ENCODE results near the gene KCNAB1.

The KCNAB1 gene

DNA sequence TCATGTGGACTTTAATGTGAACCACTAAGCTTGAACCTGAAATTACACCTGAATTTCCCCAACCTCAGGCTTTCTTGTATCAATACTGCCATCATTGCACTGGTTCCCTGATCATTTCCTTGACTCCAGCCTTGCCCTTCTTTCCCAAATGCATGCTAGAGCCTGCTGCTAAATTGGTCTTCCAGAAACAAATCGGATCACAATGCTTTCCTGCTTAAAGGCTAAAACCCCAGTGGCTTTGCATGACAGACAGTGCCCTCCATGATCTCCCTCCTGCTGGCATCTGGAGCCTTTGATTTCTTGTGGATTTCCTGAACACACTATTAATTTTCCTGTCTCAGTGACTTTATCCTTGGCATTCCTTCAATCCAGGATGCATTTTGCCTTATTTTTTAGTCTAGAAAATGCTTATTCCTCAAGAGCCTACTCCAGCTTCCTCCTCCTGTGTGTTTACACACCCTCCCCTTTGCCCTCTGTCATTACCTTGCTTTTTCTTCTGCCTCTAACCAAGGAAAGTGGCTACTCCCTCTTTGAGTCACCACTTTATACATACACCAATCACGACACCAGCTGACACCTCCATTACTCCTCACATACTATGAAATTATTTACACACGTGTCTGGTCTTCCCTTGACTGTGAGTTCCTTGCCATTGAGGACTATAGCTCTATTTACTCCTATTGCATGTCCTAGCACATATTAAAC lies 214.6 kb downstream of the KCNAB1 start:
- Histone ChIP-seq H3K27ac (ENCODE audit: low read depth, low read length, poor library complexity, severe bottlenecking) (no peak overlapping the region), H3K9ac (ENCODE audit: low read length) (no peak overlapping the region), H3K4me1 (ENCODE audit: insufficient read depth, low read length, severe bottlenecking) (no peaks in the 10 kb centered on the region), H3K4me2 (ENCODE audit: low read length) (no peak overlapping the region), H3K36me3 (ENCODE audit: insufficient read depth, low read length) (no peaks in the 10 kb centered on the region), H3K27me3 (ENCODE audit: insufficient read depth, low read length) (no peaks in the 10 kb centered on the region), H3K79me2 (ENCODE audit: insufficient read depth, low read length) (no peaks in the 10 kb centered on the region), H2AFZ (ENCODE audit: low read length) (no peak overlapping the region), H3K9me2 (ENCODE audit: low read depth, low read length) (no peaks in the 10 kb centered on the region), H3K4me3 (ENCODE audit: low read depth, low read length, poor library complexity, severe bottlenecking) (no peak overlapping the region), H3K9me3 (ENCODE audit: low read length) (no peaks in the 10 kb centered on the region), H3F3A (ENCODE audit: insufficient read depth, low read length) (no peaks in the 10 kb centered on the region), H4K20me1 (ENCODE audit: insufficient read depth, low read length) (no peaks in the 10 kb centered on the region)
- no peak for TF ChIP-seq EZH2 (IDR thresholded peaks at IDR 0.05; ENCODE audit: borderline replicate concordance, low read length)
- TF ChIP-seq, protein P1, sequence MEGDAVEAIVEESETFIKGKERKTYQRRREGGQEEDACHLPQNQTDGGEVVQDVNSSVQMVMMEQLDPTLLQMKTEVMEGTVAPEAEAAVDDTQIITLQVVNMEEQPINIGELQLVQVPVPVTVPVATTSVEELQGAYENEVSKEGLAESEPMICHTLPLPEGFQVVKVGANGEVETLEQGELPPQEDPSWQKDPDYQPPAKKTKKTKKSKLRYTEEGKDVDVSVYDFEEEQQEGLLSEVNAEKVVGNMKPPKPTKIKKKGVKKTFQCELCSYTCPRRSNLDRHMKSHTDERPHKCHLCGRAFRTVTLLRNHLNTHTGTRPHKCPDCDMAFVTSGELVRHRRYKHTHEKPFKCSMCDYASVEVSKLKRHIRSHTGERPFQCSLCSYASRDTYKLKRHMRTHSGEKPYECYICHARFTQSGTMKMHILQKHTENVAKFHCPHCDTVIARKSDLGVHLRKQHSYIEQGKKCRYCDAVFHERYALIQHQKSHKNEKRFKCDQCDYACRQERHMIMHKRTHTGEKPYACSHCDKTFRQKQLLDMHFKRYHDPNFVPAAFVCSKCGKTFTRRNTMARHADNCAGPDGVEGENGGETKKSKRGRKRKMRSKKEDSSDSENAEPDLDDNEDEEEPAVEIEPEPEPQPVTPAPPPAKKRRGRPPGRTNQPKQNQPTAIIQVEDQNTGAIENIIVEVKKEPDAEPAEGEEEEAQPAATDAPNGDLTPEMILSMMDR (IDR thresholded peaks at IDR 0.05; ENCODE audit: low read length): no peak

DNA sequence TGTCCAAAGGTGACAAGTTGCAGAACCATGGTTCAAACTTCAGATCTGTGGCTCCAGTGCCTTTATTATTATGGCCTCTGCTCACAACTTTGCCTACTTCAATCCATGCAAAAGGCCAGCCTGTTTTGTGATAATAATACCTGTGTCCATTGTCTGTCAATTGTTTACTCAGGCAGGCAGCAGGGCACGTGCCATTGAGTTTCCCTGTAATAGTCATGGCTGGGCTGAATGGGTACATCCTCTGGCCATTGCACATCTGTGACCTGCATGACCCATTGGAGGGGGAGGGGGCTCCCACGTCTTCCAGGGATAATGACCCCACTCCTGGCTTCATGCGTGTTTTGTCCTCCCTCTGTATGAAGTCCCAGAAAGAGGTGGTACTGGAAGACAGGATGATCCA lies 219.1 kb downstream of the KCNAB1 start:
- H3K9me2 ChIP-seq (ENCODE audit: low read depth, low read length): no peaks in the 10 kb centered on the region
- H3K4me1 ChIP-seq (ENCODE audit: insufficient read depth, low read length, severe bottlenecking): peaks cover 12% of the 10 kb centered on the region
- no peak overlapping the region for H3K4me3 ChIP-seq (ENCODE audit: low read depth, low read length, poor library complexity, severe bottlenecking)
- no peaks in the 10 kb centered on the region for H3K27me3 ChIP-seq (ENCODE audit: insufficient read depth, low read length)
- H3K79me2 ChIP-seq (ENCODE audit: insufficient read depth, low read length): no peaks in the 10 kb centered on the region
- no peak overlapping the region for H3K9ac ChIP-seq (ENCODE audit: low read length)
- H2AFZ ChIP-seq (ENCODE audit: low read length): no peak overlapping the region
- TF ChIP-seq, protein P1 (IDR thresholded peaks at IDR 0.05; ENCODE audit: low read length): no peak
- TF ChIP-seq EZH2 (IDR thresholded peaks at IDR 0.05; ENCODE audit: borderline replicate concordance, low read length): no peak
- H3K4me2 ChIP-seq (ENCODE audit: low read length): no peak overlapping the region
- no peaks in the 10 kb centered on the region for H4K20me1 ChIP-seq (ENCODE audit: insufficient read depth, low read length)
- no peaks in the 10 kb centered on the region for H3K9me3 ChIP-seq (ENCODE audit: low read length)
- no peaks in the 10 kb centered on the region for H3K36me3 ChIP-seq (ENCODE audit: insufficient read depth, low read length)
- no peaks in the 10 kb centered on the region for H3F3A ChIP-seq (ENCODE audit: insufficient read depth, low read length)
- H3K27ac ChIP-seq (ENCODE audit: low read depth, low read length, poor library complexity, severe bottlenecking): no peak overlapping the region

DNA sequence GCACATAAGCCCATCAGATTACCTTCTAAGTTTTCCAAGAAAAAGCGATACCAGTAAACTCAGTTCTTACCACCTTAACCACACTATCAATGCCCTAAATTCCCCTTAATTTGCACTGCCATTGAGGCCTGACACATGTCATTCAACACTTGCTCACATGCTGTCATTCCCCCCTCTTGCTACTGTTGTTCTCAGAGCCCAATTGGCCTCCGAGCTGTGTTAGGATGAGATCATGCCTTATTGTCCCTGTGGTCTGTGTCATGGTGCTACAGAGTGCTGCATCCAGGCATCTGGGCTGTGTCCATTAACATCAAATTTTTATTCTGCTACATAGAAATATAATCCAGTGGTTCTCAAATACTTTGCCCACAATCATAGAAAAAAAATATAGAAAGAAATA lies 221.0 kb downstream of the KCNAB1 start:
- no peaks in the 10 kb centered on the region for H3K9me3 ChIP-seq (ENCODE audit: low read length)
- H2AFZ ChIP-seq (ENCODE audit: low read length): no peak overlapping the region
- no peaks in the 10 kb centered on the region for H3K79me2 ChIP-seq (ENCODE audit: insufficient read depth, low read length)
- no peaks in the 10 kb centered on the region for H3K27me3 ChIP-seq (ENCODE audit: insufficient read depth, low read length)
- H3K27ac ChIP-seq (ENCODE audit: low read depth, low read length, poor library complexity, severe bottlenecking): no peak overlapping the region
- no peak overlapping the region for H3K9ac ChIP-seq (ENCODE audit: low read length)
- H4K20me1 ChIP-seq (ENCODE audit: insufficient read depth, low read length): no peaks in the 10 kb centered on the region
- H3K4me2 ChIP-seq (ENCODE audit: low read length): no peak overlapping the region
- no peaks in the 10 kb centered on the region for H3K9me2 ChIP-seq (ENCODE audit: low read depth, low read length)
- H3F3A ChIP-seq (ENCODE audit: insufficient read depth, low read length): no peaks in the 10 kb centered on the region
- no peak for TF ChIP-seq EZH2 (IDR thresholded peaks at IDR 0.05; ENCODE audit: borderline replicate concordance, low read length)
- TF ChIP-seq, protein P1 (IDR thresholded peaks at IDR 0.05; ENCODE audit: low read length): no peak
- H3K4me1 ChIP-seq (ENCODE audit: insufficient read depth, low read length, severe bottlenecking): peaks cover 12% of the 10 kb centered on the region
- H3K4me3 ChIP-seq (ENCODE audit: low read depth, low read length, poor library complexity, severe bottlenecking): no peak overlapping the region
- no peaks in the 10 kb centered on the region for H3K36me3 ChIP-seq (ENCODE audit: insufficient read depth, low read length)
